Nasal cavity respiratory epithelium epithelial cell of viscerocranial mucosa (primary cell): ENCODE data around the gene BCAN. TPM values are rescaled to one million over a fixed set of nuclear protein-coding genes. Genes with fewer than 3 reads are reported as not detected.

Experiments
- total RNA-seq: library from RNA; depleted of rRNA; stranded (reverse); fragments of >200 nt; gene quantifications from 2 replicates; pipeline ENCODE4 v1.2.3, GENCODE V29; 2014

BCAN gene
- not detected in 2 replicates for total RNA-seq

GRCh38 chr1:156641761-156642264 is at the start of gene BCAN:
Gene BCAN (plus strand): TSS chr1:156642117. CDS start chr1:156646055, 3,938 bp downstream.

GRCh38 chr1:156601122-156601830 is 40.6 kb upstream of the BCAN start, which contains the start of gene GPATCH4:
Gene GPATCH4 (minus strand): TSS chr1:156601479.

GRCh38 chr1:156618853-156619581 is 22.9 kb upstream of the BCAN start, which contains the start of gene HAPLN2:
Gene HAPLN2 (plus strand): TSS chr1:156619415. CDS start chr1:156623491, 4,076 bp downstream.

GRCh38 chr1:156676820-156677615 is 35.1 kb downstream of the BCAN start, which contains the start of gene NES:
Gene NES (minus strand): TSS chr1:156677407. CDS start chr1:156677264, 143 bp downstream.

GRCh38 chr1:156705321-156705917 is 63.5 kb downstream of the BCAN start, which contains the start of gene CRABP2:
Gene CRABP2 (minus strand): TSS chr1:156705583. CDS start chr1:156705446, 137 bp downstream.

Other genes starting within 250 kb of the BCAN start
- gene MEF2D, start 141.3 kb upstream of the BCAN start, total RNA-seq, result 4.8 and 10.3 TPM in 2 replicates
- 0.07 and 0.34 TPM in 2 replicates for gene IQGAP3, start 69.6 kb upstream of the BCAN start, total RNA-seq
- gene TTC24, start 62.4 kb upstream of the BCAN start, total RNA-seq, result not detected in 2 replicates
- gene NAXE, start 50.3 kb upstream of the BCAN start, total RNA-seq, result 68.5 and 102 TPM in 2 replicates
- 31.4 and 39.7 TPM in 2 replicates for gene GPATCH4, start 40.6 kb upstream of the BCAN start, total RNA-seq
- not detected in 2 replicates for gene HAPLN2, start 22.7 kb upstream of the BCAN start, total RNA-seq
- under 0.01 and 0.14 TPM in 2 replicates for gene NES, start 35.3 kb downstream of the BCAN start, total RNA-seq
- gene CRABP2, start 63.5 kb downstream of the BCAN start, total RNA-seq, result 22.9 and 141 TPM in 2 replicates
- 19.5 and 20.8 TPM in 2 replicates for gene METTL25B, start 86.4 kb downstream of the BCAN start, total RNA-seq
- 10.9 and 17.9 TPM in 2 replicates for gene ISG20L2, start 86.6 kb downstream of the BCAN start, total RNA-seq
- gene MRPL24, start 99.0 kb downstream of the BCAN start, total RNA-seq, result 34.2 and 45.5 TPM in 2 replicates
- gene HDGF, start 109.6 kb downstream of the BCAN start, total RNA-seq, result 206 and 355 TPM in 2 replicates
- 15.4 and 23.1 TPM in 2 replicates for gene PRCC, start 125.4 kb downstream of the BCAN start, total RNA-seq
- gene SH2D2A, start 174.7 kb downstream of the BCAN start, total RNA-seq, result 1.7 and 2.1 TPM in 2 replicates
- not detected in 2 replicates for gene INSRR, start 217.0 kb downstream of the BCAN start, total RNA-seq
- gene NTRK1, start 218.7 kb downstream of the BCAN start, total RNA-seq, result under 0.01 TPM in 1 of 2 replicates, not detected in the other